K562 (cell line): ENCODE measurements around the gene C1QTNF9B. TPM values are rescaled to one million over a fixed set of nuclear protein-coding genes. Genes with fewer than 3 reads are reported as not detected.

Experiments
- ATAC-seq: fragments of 200-7000 bp; cut with Tn5 transposase; 3 replicates; pipeline ENCODE4 v1.9.1; 2020; ENCODE audit warnings: moderate library complexity
- BruUV-seq: library from RNA; stranded (reverse); fragments of 400-500 nt; replicated peaks from 2 replicates; lab custom pipeline; 2021; lab: Mats Ljungman, UMichigan
- CTCF ChIA-PET: fragments of 300-600 bp; formaldehyde crosslinking; extraction: SDS; loops from one replicate; lab custom pipeline; 2021; ENCODE audit warnings: low intra/inter-chr PET ratio; lab: Yijun Ruan, JAX
- POLR2A ChIA-PET: fragments of 300-600, 350-650 bp; sonication (Branson Sonifier 250); formaldehyde crosslinking; extraction: SDS; loops from one replicate; lab custom pipeline; 2021; ENCODE audit warnings: antibody characterized with exemption, inconsistent platforms; lab: Yijun Ruan, JAX
- DNase-seq, 4 experiments: peaks; one replicate each; pipeline versions ENCODE4 v3.0.0 to v3.0.0-alpha.2; 2011 to 2018; ENCODE audit warnings: low spot score in 3 of 4, mixed read lengths in 3 of 4; ENCODE audit errors: extremely low read depth in 1 of 4
- FAIRE-seq: peaks from 2 replicates; lab custom pipeline; 2011; peaks lifted over from hg19 to GRCh38; lab: Jason Lieb, UNC
- H2AFZ ChIP-seq: 2 replicates; pipeline ENCODE4 v1.6.0; 2011; ENCODE audit warnings: low read depth, low read length, control low read depth, inconsistent platforms
- H3K27ac ChIP-seq: fragments of 200-600 bp; 3 replicates; pipeline ENCODE4 v1.8.0; 2011; ENCODE audit warnings: low read depth, mild to moderate bottlenecking, control low read depth, inconsistent platforms, low read length, moderate library complexity, mixed read lengths; ENCODE audit errors: extremely low read depth
- H3K27me3 ChIP-seq, 2 experiments: fragments of 300-600 bp in 1 of 2; 2 replicates in 1 of 2; 3 replicates in 1 of 2; pipeline versions ENCODE4 v1.6.0 to v1.8.0; 2011; ENCODE audit warnings: inconsistent platforms in 2 of 2, low read length in 2 of 2, mild to moderate bottlenecking in 1 of 2, mixed read lengths in 1 of 2, moderate library complexity in 1 of 2; ENCODE audit not compliant: control insufficient read depth in 2 of 2, insufficient read depth in 2 of 2
- H3K36me3 ChIP-seq: fragments of 300-600 bp; 3 replicates; pipeline ENCODE4 v1.8.0; 2011; ENCODE audit warnings: mild to moderate bottlenecking, low read length, inconsistent platforms; ENCODE audit not compliant: control insufficient read depth, insufficient read depth
- H3K4me1 ChIP-seq, 2 experiments: fragments of 200-600 bp in 1 of 2; replicated peaks in 1 of 2; 2 replicates in 1 of 2; 3 replicates in 1 of 2; pipeline versions ENCODE4 v1.5.1 to v1.8.0; 2011; ENCODE audit warnings: inconsistent platforms in 2 of 2, low read length in 2 of 2, mild to moderate bottlenecking in 1 of 2, mixed read lengths in 1 of 2, moderate library complexity in 1 of 2; ENCODE audit not compliant: control insufficient read depth in 2 of 2, insufficient read depth in 2 of 2
- H3K4me2 ChIP-seq: 2 replicates; pipeline ENCODE4 v1.6.1; 2011; ENCODE audit warnings: low read length, control low read depth, inconsistent platforms, mixed read lengths; ENCODE audit not compliant: insufficient read depth
- H3K4me3 ChIP-seq: fragments of 200-600 bp; sonication (generic), shearing (Covaris generic); 2 replicates; pipeline ENCODE4 v1.5.1; 2016; ENCODE audit warnings: control low read depth, inconsistent platforms
- H3K79me2 ChIP-seq: fragments of 200-600 bp; 3 replicates; pipeline ENCODE4 v1.8.0; 2011; ENCODE audit warnings: low read length, inconsistent platforms; ENCODE audit not compliant: control insufficient read depth, insufficient read depth
- H3K9ac ChIP-seq, 2 experiments: 2 replicates each; pipeline versions ENCODE4 v1.6.0 to v1.6.1; 2011; ENCODE audit warnings: low read depth in 2 of 2, low read length in 2 of 2, control low read depth in 1 of 2, inconsistent platforms in 1 of 2, mild to moderate bottlenecking in 1 of 2, mixed read lengths in 1 of 2; ENCODE audit not compliant: insufficient read depth in 1 of 2
- H3K9me1 ChIP-seq: one replicate; pipeline ENCODE4 v1.6.0; 2011; ENCODE audit warnings: inconsistent platforms, mild to moderate bottlenecking, low read length, moderate library complexity; ENCODE audit not compliant: control insufficient read depth, insufficient read depth
- H3K9me3 ChIP-seq: replicated peaks from 2 replicates; pipeline ENCODE4 v1.5.1; 2011; ENCODE audit warnings: low read depth, low read length, inconsistent platforms; ENCODE audit not compliant: control insufficient read depth, insufficient read depth
- H4K20me1 ChIP-seq: replicated peaks from 2 replicates; pipeline ENCODE4 v1.6.1; 2011; ENCODE audit warnings: low read length, inconsistent platforms, mixed read lengths; ENCODE audit not compliant: control insufficient read depth, insufficient read depth
- FOXJ2 ChIP-seq: fragments of 200-800 bp; sonication (Bioruptor generic); IDR thresholded peaks from 2 replicates; pipeline ENCODE4 v1.6.1; 2016; ENCODE audit warnings: missing genetic modification characterization, missing compliant biosample characterization
- IFI16 ChIP-seq: fragments of 250-450 bp; sonication (Bioruptor Pico); IDR thresholded peaks from 2 replicates; pipeline ENCODE4 v2.1.2; 2022; ENCODE audit warnings: mild to moderate bottlenecking, inconsistent platforms
- KDM5B ChIP-seq: fragments of 200-600 bp; sonication (generic); IDR thresholded peaks from 2 replicates; pipeline ENCODE4 v1.6.1; 2012; ENCODE audit warnings: low read depth, mild to moderate bottlenecking, moderate library complexity, low read length, control low read depth, inconsistent platforms; ENCODE audit not compliant: insufficient replicate concordance
- RUNX1 ChIP-seq: sonication (generic); IDR thresholded peaks from 2 replicates; pipeline ENCODE4 v1.6.1; 2016; ENCODE audit warnings: antibody characterized with exemption, low read depth
- TCF3 ChIP-seq: sonication (generic); formaldehyde crosslinking; IDR thresholded peaks from 2 replicates; pipeline ENCODE4 v1.4.0; 2020; ENCODE audit warnings: mild to moderate bottlenecking, missing genetic modification reagents
- ZEB2 ChIP-seq: fragments of 450-650 bp; IDR thresholded peaks from 2 replicates; pipeline ENCODE4 v1.6.1; 2016
- ZNF197 ChIP-seq: fragments of 200-800 bp; sonication (Bioruptor generic); IDR thresholded peaks from 2 replicates; pipeline ENCODE4 v1.6.1; 2016; ENCODE audit warnings: low read depth, missing genetic modification characterization, missing compliant biosample characterization
- WGBS: fragments of 100-300 bp; shearing (Covaris generic); methylation state at CpG from one replicate; pipeline ENCODE4 v1.1.6; 2016; ENCODE audit warnings: low coverage, mixed read lengths; ENCODE audit not compliant: insufficient coverage; ENCODE audit errors: missing lambda C conversion rate; 5-methylcytosine and 5-hydroxymethylcytosine counted together
- in situ Hi-C: fragments of 300-500 bp; cut with MboI; formaldehyde crosslinking; loops from 4 replicates; pipeline ENCODE4 v1.15.0; 2018; ENCODE audit warnings: inconsistent platforms, mixed read lengths
- intact Hi-C: fragments of 100-400 bp; cut with micrococcal nuclease; formaldehyde crosslinking; loops from 2 replicates; pipeline ENCODE4 v1.14.2; 2022
- polyA plus RNA-seq, 8 experiments: library from polyadenylated mRNA; depleted of rRNA in 4 of 8; stranded (reverse) in 5 of 8; unstranded in 3 of 8; fragments of >200 nt; fragmentation: Nextera tagmentation in 2 of 8; fragmentation: Illumina TruSeq in 1 of 8; extraction: Ambion mirVana in 2 of 8; extraction: Trizol in 1 of 8; gene quantifications; 2 replicates each; pipeline versions ENCODE4 v1.2.1 to v1.2.3, GENCODE V29; 2011 to 2014; ENCODE audit warnings: inconsistent platforms in 1 of 8, missing spikeins in 1 of 8
- total RNA-seq, 7 experiments: library from RNA; depleted of rRNA in 6 of 7; stranded (reverse); fragments of >200 nt in 6 of 7; fragmentation: Illumina TruSeq in 2 of 7; extraction: Trizol in 2 of 7; gene quantifications; 2 replicates each; pipeline versions ENCODE4 v1.2.1 to v1.2.3, GENCODE V29; 2011 to 2021; ENCODE audit warnings: low replicate concordance in 1 of 7
- TF ChIP-seq, protein P1 (sequence below), 2 experiments: fragments of 450-650 bp; IDR thresholded peaks; 2 replicates each; pipeline ENCODE4 v1.6.1; 2016; ENCODE audit warnings: mild to moderate bottlenecking in 2 of 2, borderline replicate concordance in 1 of 2, low read depth in 1 of 2, moderate library complexity in 1 of 2

C1QTNF9B gene
- total and polyA plus RNA-seq, 9 of the 15 experiments (the other 6 are each of a cell fraction or from before 2014, with no cell fraction given) = 0.14 to 0.94 (median 0.35) TPM; not detected in 3

DNA sequence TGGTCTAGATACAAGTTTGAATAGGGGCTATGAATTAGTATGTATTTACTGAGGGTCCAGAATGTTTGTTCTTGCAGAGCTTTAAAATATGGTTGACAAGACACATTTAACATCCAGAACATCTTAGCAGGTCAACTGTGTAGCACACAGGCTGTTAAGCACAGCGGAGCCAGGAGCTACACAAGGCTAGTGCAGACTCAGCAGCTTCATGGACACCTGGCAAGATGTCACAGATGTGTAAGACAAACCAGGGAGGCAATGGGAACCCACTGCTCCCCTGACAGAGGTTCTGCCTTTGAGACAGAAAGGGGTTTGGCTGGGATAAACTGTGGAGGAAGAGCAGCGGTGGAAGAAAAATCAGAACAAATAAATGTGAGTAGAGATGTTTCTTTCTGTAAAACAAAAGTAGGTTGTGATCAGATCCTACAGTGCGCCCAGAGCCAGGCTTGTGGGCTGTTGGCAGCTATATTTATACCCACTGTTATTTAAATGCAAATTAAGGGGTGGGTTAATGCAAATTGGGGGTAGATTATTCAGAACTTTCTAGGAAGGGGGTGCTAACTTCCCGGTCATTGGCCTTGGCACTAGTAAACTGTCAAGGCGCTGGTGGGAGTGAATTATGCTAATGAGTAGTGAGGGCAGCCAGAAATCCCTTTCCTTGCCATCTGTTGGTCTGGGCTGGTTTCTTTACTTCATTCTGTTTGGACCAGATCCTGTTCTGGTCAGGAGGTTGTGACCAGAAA is 41.1 kb downstream of the C1QTNF9B start:
- no peak for DNase-seq
- peaks cover 3% of the 10 kb centered on the region; the same call in 1 of the 3 replicates for H3K36me3 ChIP-seq
- TF ChIP-seq, protein P1, sequence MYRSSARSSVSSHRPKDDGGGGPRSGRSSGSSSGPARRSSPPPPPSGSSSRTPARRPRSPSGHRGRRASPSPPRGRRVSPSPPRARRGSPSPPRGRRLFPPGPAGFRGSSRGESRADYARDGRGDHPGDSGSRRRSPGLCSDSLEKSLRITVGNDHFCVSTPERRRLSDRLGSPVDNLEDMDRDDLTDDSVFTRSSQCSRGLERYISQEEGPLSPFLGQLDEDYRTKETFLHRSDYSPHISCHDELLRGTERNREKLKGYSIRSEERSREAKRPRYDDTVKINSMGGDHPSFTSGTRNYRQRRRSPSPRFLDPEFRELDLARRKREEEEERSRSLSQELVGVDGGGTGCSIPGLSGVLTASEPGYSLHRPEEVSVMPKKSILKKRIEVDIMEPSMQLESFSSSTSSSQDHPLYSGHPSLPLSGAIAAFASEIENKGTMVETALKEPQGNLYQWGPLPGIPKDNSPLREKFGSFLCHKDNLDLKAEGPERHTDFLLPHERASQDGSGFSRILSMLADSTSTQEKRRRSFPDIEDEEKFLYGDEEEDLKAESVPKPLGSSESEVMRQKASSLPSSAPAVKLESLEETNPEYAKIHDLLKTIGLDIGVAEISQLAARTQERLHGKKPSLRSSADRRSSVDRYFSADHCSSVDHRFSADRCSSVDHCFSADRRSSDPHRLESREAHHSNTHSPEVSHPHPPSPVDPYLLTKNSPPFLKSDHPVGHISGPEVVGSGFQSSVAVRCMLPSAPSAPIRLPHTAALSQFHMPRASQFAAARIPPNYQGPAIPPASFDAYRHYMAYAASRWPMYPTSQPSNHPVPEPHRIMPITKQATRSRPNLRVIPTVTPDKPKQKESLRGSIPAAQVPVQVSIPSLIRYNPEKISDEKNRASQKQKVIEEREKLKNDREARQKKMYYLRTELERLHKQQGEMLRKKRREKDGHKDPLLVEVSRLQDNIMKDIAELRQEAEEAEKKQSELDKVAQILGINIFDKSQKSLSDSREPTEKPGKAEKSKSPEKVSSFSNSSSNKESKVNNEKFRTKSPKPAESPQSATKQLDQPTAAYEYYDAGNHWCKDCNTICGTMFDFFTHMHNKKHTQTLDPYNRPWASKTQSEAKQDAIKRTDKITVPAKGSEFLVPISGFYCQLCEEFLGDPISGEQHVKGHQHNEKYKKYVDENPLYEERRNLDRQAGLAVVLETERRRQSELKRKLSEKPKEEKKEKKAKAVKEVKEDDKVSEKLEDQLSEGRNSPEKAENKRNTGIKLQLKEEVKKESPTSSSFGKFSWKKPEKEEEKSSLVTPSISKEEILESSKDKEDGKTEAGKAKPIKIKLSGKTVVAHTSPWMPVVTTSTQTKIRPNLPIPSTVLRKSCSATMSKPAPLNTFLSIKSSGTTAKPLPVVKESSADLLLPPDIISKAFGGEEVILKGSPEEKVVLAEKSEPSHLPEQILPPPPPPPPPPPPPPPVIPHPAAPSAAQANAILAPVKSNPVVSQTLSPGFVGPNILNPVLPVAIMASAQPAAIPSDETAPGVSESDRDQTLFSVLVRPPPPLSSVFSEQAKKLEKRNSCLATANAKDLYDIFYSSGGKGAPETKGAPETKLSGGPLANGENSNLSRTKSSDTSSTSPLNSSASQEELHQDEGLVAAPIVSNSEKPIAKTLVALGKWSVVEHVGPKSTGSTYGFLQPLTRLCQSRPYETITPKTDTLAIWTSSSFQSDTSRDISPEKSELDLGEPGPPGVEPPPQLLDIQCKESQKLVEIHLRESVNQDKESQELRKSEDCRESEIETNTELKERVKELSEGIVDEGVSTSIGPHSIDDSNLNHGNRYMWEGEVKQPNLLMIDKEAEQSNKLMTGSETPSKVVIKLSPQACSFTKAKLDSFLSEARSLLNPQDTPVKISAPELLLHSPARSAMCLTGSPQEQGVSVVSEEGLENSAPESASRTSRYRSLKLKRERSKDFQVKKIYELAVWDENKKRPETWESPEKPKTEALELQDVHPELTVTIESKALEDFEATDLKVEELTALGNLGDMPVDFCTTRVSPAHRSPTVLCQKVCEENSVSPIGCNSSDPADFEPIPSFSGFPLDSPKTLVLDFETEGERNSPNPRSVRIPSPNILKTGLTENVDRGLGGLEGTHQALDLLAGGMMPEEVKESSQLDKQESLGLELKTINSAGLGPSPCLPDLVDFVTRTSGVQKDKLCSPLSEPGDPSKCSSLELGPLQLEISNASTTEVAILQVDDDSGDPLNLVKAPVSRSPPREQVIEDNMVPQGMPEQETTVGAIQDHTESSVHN (IDR thresholded peaks at IDR 0.05; ENCODE audit: borderline replicate concordance in 1 of 2, low read depth in 1 of 2) = no peak
- TF ChIP-seq ZNF197 (CRISPR knock-in tag) (no peak), ZEB2 (no peak), TCF3 (CRISPR knock-in tag) (no peak), RUNX1 (no peak), FOXJ2 (tag) (no peak), IFI16 (CRISPR knock-in tag) (no peak), KDM5B (no peak)
- H3K27ac ChIP-seq = no peak overlapping the region
- intact Hi-C loops = no loop called here
- H3K4me2 ChIP-seq = no peak overlapping the region
- peaks cover 0 to 4% of the 10 kb centered on the region in 2 experiments; a peak in 2 of 5 replicates for H3K4me1 ChIP-seq
- no peak for ATAC-seq
- no peak overlapping the region for H2AFZ ChIP-seq
- no peaks in the 10 kb centered on the region for H4K20me1 ChIP-seq
- H3K9me3 ChIP-seq = no peaks in the 10 kb centered on the region
- no peaks in the 10 kb centered on the region for H3K9me1 ChIP-seq
- H3K9ac ChIP-seq = no peak overlapping the region
- in situ Hi-C loops = no loop called here
- FAIRE-seq = no peak
- no peaks in the 10 kb centered on the region for H3K27me3 ChIP-seq
- H3K4me3 ChIP-seq = no peak overlapping the region
- ChIA-PET POLR2A (no interaction called here), CTCF (interaction anchor here (0.6 kb wide), 1 partner anchor 25 kb away, joined by 3 read pairs; no protein-coding TSS in a partner anchor)
- BruUV-seq = no TSS peak
- WGBS = 79% methylated on average over 5 of the region's 5 CpGs
- H3K79me2 ChIP-seq = no peaks in the 10 kb centered on the region
